Adrenal gland (tissue), 12 donors: ENCODE results near the gene SLMAP. TPM values are rescaled to one million over a fixed set of nuclear protein-coding genes. Genes with fewer than 3 reads are reported as not detected.
A peak's percentile ranks its signal among the peaks of the same experiment; 100 is the strongest.

ENCODE experiments used
- DNase-seq, 7 donors: peaks; one replicate each; pipeline ENCODE4 v3.0.0-alpha.2; 2019 to 2020
- H3K27ac ChIP-seq, 5 donors: fragments of 200-600 bp; sonication (generic) in 4 of 5; 1 replicate in 3 of 5; 2 replicates in 2 of 5; pipeline versions ENCODE4 v1.5.1 to v1.8.0; 2016 to 2020; ENCODE audit warnings: mild to moderate bottlenecking in 1 of 5
- H3K27me3 ChIP-seq: fragments of 200-600 bp; 2 replicates; pipeline ENCODE4 v1.8.0; 2021
- H3K36me3 ChIP-seq, 2 donors: fragments of 200-600 bp; replicated peaks in 1 of 2; 1 replicate in 1 of 2; 2 replicates in 1 of 2; pipeline versions ENCODE4 v1.5.1 to v1.8.0; 2018 to 2022
- H3K4me1 ChIP-seq, 2 donors: fragments of 200-600 bp; replicated peaks in 1 of 2; 1 replicate in 1 of 2; 2 replicates in 1 of 2; pipeline versions ENCODE4 v1.5.1 to v1.8.0; 2018 to 2021
- H3K4me3 ChIP-seq, 4 donors: fragments of 200-600 bp; sonication (generic) in 3 of 4; one replicate each; pipeline ENCODE4 v1.5.1; 2016 to 2018
- H3K9me3 ChIP-seq, 3 donors: fragments of 200-600 bp; sonication (generic) in 1 of 3; replicated peaks in 1 of 3; 1 replicate in 2 of 3; 2 replicates in 1 of 3; pipeline versions ENCODE4 v1.5.1 to v1.8.0; 2016 to 2021
- CTCF ChIP-seq, 6 experiments: fragments of 450-650 bp in 4 of 6; fragments of 200-600 bp in 2 of 6; sonication (generic) in 1 of 6; IDR thresholded peaks; 1 replicate in 5 of 6; 2 replicates in 1 of 6; pipeline versions ENCODE4 v1.5.1 to v1.8.0; 2016 to 2021; ENCODE audit warnings: antibody characterized with exemption in 6 of 6, mild to moderate bottlenecking in 2 of 6, moderate library complexity in 1 of 6
- POLR2A ChIP-seq, 2 donors: fragments of 450-650 bp; IDR thresholded peaks; one replicate each; pipeline ENCODE4 v1.6.1; 2017; ENCODE audit warnings: antibody characterized with exemption in 2 of 2, mild to moderate bottlenecking in 2 of 2, moderate library complexity in 1 of 2
- WGBS, 4 donors: extraction: QIAGEN DNeasy Blood & Tissue Kit in 2 of 4; methylation state at CpG; one replicate each; pipeline versions ENCODE4 v1.1.5 to v1.1.7; 2013 to 2017; 5-methylcytosine and 5-hydroxymethylcytosine counted together
- intact Hi-C, 2 donors: fragments of 100-400 bp; cut with DNase I; formaldehyde crosslinking; loops; one replicate each; pipeline versions ENCODE4 v1.14.1 to v1.15.0; 2022 to 2023
- polyA plus RNA-seq, 3 donors: library from polyadenylated mRNA; stranded (reverse); fragments of 200-250 nt in 2 of 3; fragments of 350-450 nt in 1 of 3; fragmentation: Illumina TruSeq in 1 of 3; extraction: RNeasy Lipid Tissue Mini Kit (QIAGEN cat#74804) in 1 of 3; gene quantifications; one replicate each; pipeline ENCODE4 v1.2.3, GENCODE V29; 2013 to 2014
- total RNA-seq, 9 donors: library from RNA; depleted of rRNA in 4 of 9; stranded (reverse); fragments of >200 nt in 4 of 9; fragments of 120-200 nt in 1 of 9; fragmentation: NEBNext Ultra II Directional in 1 of 9; extraction: Animal tissue kit (Norgen Biotek cat#: 25700) in 1 of 9; gene quantifications; one replicate each; pipeline versions ENCODE4 v1.1.0 to v1.2.4, GENCODE V29; 2013 to 2023
- donor health status: healthy with polysubstance abuse.
- donor health status: Bipolar disorder and iron deficiency.
- donor health status: DM: yes; HTN: yes; CAD: no.
- donor health status: DM: no; HTN: no; CAD: no.
- donor health status: DM: no; HTN: no; CAD: no.
- donor health status: DM: yes; HTN: yes; CAD: no.

Gene SLMAP
- total and polyA plus RNA-seq, 12 donors, result 18.9 to 134 (median 87.5) TPM

DNA sequence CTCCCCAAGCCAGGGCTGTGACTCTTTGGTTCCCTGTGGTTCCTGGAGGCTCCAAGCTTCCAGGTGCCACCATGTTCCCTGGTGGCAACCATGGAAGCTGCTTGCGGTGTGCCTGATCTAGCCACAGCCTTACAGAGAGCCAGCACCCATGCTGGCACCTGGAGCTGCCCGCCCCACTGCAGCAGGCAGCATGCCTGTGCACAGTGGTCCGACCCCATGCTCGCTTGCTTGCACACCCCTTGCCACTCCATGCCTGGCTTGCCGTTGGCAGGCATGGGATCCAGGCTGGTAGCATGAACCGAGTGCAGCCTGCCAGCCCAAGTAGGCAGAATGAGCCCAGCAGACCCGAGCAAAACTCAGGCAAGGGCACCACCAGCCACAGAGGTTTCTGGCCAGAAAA, 53.9 kb downstream of the SLMAP start:
- DNase-seq, result peak in 3 of 7 donors; percentile 25 to 47 (median 37)
- intact Hi-C loops, result no loop called here
- WGBS, 4 donors, result 63 to 74% (median 69%) methylated on average over 3 to 7 of the region's 7 CpGs
- peaks cover 12 to 24% of the 10 kb centered on the region in 2 donors for H3K4me1 ChIP-seq
- TF ChIP-seq POLR2A (IDR thresholded peaks at IDR 0.05) (no peak), CTCF (IDR thresholded peaks at IDR 0.05) (no peak)
- H3K27ac ChIP-seq, result peak overlapping the region; percentile 41 to 84 (median 62)
- H3K36me3 ChIP-seq, result no peaks in the 10 kb centered on the region
- no peaks in the 10 kb centered on the region for H3K27me3 ChIP-seq
- H3K4me3 ChIP-seq, result peak overlapping the region in 1 of 4 donors; percentile 26
- no peaks in the 10 kb centered on the region for H3K9me3 ChIP-seq

DNA sequence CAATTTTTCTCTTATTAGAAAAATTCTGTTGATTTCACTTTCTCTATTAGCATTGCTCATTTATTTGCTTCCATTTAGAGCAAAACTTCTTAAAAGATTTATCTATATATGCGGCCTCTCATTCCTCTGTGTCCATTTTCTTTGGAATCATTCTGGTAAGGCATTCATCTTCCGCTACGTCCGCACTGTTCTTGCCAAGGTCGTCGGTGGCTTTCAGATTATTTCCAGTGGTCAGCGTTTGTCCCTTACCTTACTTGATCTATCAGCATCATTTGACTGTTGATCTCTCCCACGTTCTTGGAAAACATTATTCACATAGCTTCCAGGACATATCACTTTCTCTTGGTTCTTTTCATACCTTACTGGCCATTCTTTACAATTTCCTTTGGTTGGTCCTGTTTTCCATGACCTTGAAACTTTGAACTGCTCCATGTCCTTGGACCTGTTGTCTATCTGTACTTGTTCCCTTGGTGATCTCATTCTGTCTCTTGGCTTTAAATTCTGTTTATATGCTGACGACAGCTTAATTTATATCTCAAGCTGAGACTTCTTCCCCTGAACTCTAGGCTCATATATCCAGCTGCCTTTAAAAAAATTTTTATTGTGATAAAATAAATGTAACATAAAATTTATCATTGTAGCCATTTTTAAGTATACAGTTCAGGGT, 54.5 kb downstream of the SLMAP start:
- Histone ChIP-seq H3K27me3 (no peaks in the 10 kb centered on the region), H3K4me1 (peaks cover 12 to 19% of the 10 kb centered on the region in 2 donors), H3K36me3 (no peaks in the 10 kb centered on the region), H3K27ac (peak overlapping the region; percentile 44 to 84 (median 62)), H3K4me3 (peak overlapping the region in 1 of 4 donors; percentile 26), H3K9me3 (no peaks in the 10 kb centered on the region)
- intact Hi-C loops, result no loop called here
- peak; percentile 50 to 77 (median 63) for DNase-seq
- peak in 1 of 2 donors; percentile 17 for TF ChIP-seq POLR2A (IDR thresholded peaks at IDR 0.05)
- no peak for TF ChIP-seq CTCF (IDR thresholded peaks at IDR 0.05)
- 24 to 41% (median 35%) methylated on average over 9 of the region's 9 CpGs for WGBS, 4 donors

DNA sequence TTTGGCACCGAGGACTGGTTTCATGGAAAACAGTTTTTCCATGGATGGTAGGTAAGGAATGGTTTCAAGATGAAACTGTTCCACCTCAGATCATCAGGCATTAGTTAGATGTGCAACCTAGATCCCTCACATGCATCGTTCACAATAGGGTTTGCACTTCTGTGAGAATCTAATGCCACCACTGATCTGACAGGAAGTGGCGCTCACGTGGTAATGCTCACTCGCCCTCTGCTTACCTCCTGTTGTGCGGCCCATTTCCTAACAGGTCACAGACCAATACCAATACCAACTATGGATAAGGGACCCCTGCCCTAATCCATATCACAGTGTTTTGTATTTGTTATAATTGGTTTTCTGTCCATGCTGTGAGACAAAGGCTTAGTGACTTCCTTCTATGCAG, 58.9 kb downstream of the SLMAP start:
- Histone ChIP-seq H3K4me3 (no peak overlapping the region), H3K4me1 (peaks cover 10 to 23% of the 10 kb centered on the region in 2 donors), H3K27ac (peak overlapping the region in 1 of 5 donors; percentile 9), H3K36me3 (no peaks in the 10 kb centered on the region), H3K27me3 (no peaks in the 10 kb centered on the region), H3K9me3 (no peaks in the 10 kb centered on the region)
- no peak for DNase-seq
- WGBS, 4 donors, result 85 to 90% (median 88%) methylated on average over 4 to 6 of the region's 6 CpGs
- TF ChIP-seq CTCF (IDR thresholded peaks at IDR 0.05) (no peak), POLR2A (IDR thresholded peaks at IDR 0.05) (no peak)
- intact Hi-C loops, result no loop called here

- no peaks in the 10 kb centered on the region for H3K27me3 ChIP-seq
- H3K9me3 ChIP-seq, result no peaks in the 10 kb centered on the region
- H3K4me1 ChIP-seq, result peaks cover 12 to 27% of the 10 kb centered on the region in 2 donors
- H3K36me3 ChIP-seq, result no peaks in the 10 kb centered on the region
- no peak overlapping the region for H3K4me3 ChIP-seq
- DNase-seq, result no peak
- TF ChIP-seq POLR2A (IDR thresholded peaks at IDR 0.05) (no peak), CTCF (IDR thresholded peaks at IDR 0.05) (no peak)
- intact Hi-C loops, result no loop called here
- no peak overlapping the region for H3K27ac ChIP-seq
Observed at GRCh38 chr3:57816471-57817095, 60.5 kb downstream of the SLMAP start.
